ENCODE results near the gene TMEM154.

TMEM154 gene

DNA sequence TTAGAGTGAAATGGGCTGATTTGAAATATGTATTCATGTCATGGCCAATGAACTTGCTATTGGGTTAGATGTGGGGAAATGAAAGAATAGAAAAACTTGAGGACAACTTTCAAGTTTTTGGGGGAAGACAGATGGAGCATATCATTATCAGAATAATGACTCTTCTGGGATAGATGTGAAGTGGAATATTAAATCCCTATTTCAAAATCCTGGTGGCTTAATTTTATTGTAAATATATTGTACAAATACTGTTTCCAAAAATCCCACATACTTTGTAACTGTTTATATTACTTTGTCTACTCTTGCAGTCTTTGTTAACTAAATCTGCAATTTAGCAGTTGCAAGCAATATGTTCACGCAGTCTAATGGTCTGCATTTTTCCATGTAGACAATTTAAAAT lies 108.0 kb downstream of the TMEM154 start:
- H3K27me3 ChIP-seq (replicated peaks), result no peaks in the 10 kb centered on the region
- TF ChIP-seq, protein P1, sequence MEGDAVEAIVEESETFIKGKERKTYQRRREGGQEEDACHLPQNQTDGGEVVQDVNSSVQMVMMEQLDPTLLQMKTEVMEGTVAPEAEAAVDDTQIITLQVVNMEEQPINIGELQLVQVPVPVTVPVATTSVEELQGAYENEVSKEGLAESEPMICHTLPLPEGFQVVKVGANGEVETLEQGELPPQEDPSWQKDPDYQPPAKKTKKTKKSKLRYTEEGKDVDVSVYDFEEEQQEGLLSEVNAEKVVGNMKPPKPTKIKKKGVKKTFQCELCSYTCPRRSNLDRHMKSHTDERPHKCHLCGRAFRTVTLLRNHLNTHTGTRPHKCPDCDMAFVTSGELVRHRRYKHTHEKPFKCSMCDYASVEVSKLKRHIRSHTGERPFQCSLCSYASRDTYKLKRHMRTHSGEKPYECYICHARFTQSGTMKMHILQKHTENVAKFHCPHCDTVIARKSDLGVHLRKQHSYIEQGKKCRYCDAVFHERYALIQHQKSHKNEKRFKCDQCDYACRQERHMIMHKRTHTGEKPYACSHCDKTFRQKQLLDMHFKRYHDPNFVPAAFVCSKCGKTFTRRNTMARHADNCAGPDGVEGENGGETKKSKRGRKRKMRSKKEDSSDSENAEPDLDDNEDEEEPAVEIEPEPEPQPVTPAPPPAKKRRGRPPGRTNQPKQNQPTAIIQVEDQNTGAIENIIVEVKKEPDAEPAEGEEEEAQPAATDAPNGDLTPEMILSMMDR (IDR thresholded peaks at IDR 0.05; ENCODE audit: low read depth, low read length, missing control alignments), result no peak
- H3K27ac ChIP-seq, result no peak overlapping the region
- no peaks in the 10 kb centered on the region for H3K36me3 ChIP-seq (replicated peaks)
- no peak for DNase-seq
- in situ Hi-C loops (cut with HindIII; ENCODE audit: low pct_ligation_motif_present, low sequenced_read_pairs), result no loop called here
- H3K4me3 ChIP-seq (ENCODE audit: low read depth, low read length), result no peak overlapping the region

DNA sequence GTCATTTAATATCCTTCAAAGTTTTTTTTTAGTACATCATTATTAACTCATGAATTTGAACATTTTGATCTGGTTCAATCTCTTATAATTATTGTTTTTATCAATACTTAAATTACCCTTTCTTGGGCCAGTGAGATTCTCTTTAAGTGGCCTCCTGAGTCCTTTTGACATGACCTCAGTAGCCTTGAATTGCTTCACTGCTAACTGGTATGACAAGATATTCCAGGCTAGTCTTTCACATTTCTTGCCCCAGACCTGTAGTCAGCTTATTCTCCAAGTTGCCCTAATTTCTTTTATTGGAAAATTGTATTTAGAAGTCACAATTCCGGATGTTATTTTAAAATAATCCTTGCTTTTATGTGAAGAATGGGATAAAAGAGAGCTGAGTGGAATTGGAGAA lies 108.5 kb downstream of the TMEM154 start:
- in situ Hi-C loops (cut with HindIII; ENCODE audit: low pct_ligation_motif_present, low sequenced_read_pairs), result no loop called here
- no peak for DNase-seq
- TF ChIP-seq, protein P1 (IDR thresholded peaks at IDR 0.05; ENCODE audit: low read depth, low read length, missing control alignments), result no peak
- H3K36me3 ChIP-seq (replicated peaks), result no peaks in the 10 kb centered on the region
- H3K27ac ChIP-seq, result no peak overlapping the region
- H3K4me3 ChIP-seq (ENCODE audit: low read depth, low read length), result no peak overlapping the region
- no peaks in the 10 kb centered on the region for H3K27me3 ChIP-seq (replicated peaks)
